GM10266 (cell line): ENCODE measurements around the gene SLC46A3.

ENCODE experiments used
- DNase-seq: peaks from one replicate; pipeline ENCODE4 v3.0.0; 2012; ENCODE audit errors: extremely low spot score
- CTCF ChIP-seq: IDR thresholded peaks from 2 replicates; pipeline ENCODE4 v1.5.1; 2012; ENCODE audit warnings: mild to moderate bottlenecking, low read depth; ENCODE audit not compliant: control insufficient read depth, insufficient read depth; ENCODE audit errors: missing control alignments

The SLC46A3 gene

GRCh38 chr13:28730762-28731161 lies 12.0 kb upstream of the SLC46A3 start:
- TF ChIP-seq CTCF = no peak

GRCh38 chr13:28729541-28729940 lies 10.8 kb upstream of the SLC46A3 start:
- TF ChIP-seq CTCF = no peak
- no peak for DNase-seq

More at GRCh38 chr13:28730762-28731161, 12.0 kb upstream of the SLC46A3 start:
- DNase-seq = no peak

GRCh38 chr13:28728642-28729041 lies 9.9 kb upstream of the SLC46A3 start:
- TF ChIP-seq CTCF = no peak
- no peak for DNase-seq

GRCh38 chr13:28725046-28725610 lies 6.4 kb upstream of the SLC46A3 start:
- no peak for DNase-seq
- TF ChIP-seq CTCF = no peak

GRCh38 chr13:28723806-28724205 lies 5.0 kb upstream of the SLC46A3 start:
- TF ChIP-seq CTCF = no peak
- no peak for DNase-seq

- DNase-seq = no peak
- no peak for TF ChIP-seq CTCF
Observed at GRCh38 chr13:28719227-28720055, 671 bp upstream of the SLC46A3 start.

- no peak for DNase-seq
- no peak for TF ChIP-seq CTCF
Observed at GRCh38 chr13:28718196-28718542, 601 bp downstream of the SLC46A3 start.
